SK-N-SH (cell line): ENCODE results near the gene CKAP2L. TPM values are rescaled to one million over a fixed set of nuclear protein-coding genes. Genes with fewer than 3 reads are reported as not detected.

Experiments
- CTCF ChIA-PET: fragments of 300-600, 350-600 bp; formaldehyde crosslinking; extraction: SDS; loops from one replicate; lab custom pipeline; 2021; lab: Yijun Ruan, JAX
- POLR2A ChIA-PET: fragments of 350-600 bp; sonication (Branson Sonifier 250); formaldehyde crosslinking; extraction: SDS; loops from one replicate; lab custom pipeline; 2020; ENCODE audit warnings: antibody characterized with exemption, inconsistent platforms; lab: Yijun Ruan, JAX
- DNase-seq: peaks from one replicate; pipeline ENCODE4 v3.0.0; 2012
- H2AFZ ChIP-seq: fragments of 200-600 bp; sonication (generic); 2 replicates; pipeline ENCODE4 v1.8.1; 2016; ENCODE audit warnings: antibody characterized with exemption, mild to moderate bottlenecking, low read depth
- H3F3A ChIP-seq: fragments of 200-600 bp; sonication (generic); replicated peaks from 2 replicates; pipeline ENCODE3; 2016; ENCODE audit warnings: antibody characterized with exemption, mild to moderate bottlenecking; ENCODE audit not compliant: insufficient read depth
- H3K27ac ChIP-seq, 2 experiments: fragments of 200-500 bp in 1 of 2; fragments of 200-600 bp in 1 of 2; sonication (Bioruptor generic) in 1 of 2; sonication (generic), shearing (Covaris generic) in 1 of 2; 2 replicates each; pipeline versions ENCODE4 v1.5.1 to v1.6.1; 2014 to 2016; ENCODE audit warnings: low read depth in 2 of 2, inconsistent platforms in 1 of 2, low read length in 1 of 2, mild to moderate bottlenecking in 1 of 2, mixed read lengths in 1 of 2
- H3K27me3 ChIP-seq: fragments of 200-600 bp; sonication (generic), shearing (Covaris generic); 2 replicates; pipeline ENCODE4 v1.6.1; 2016; ENCODE audit warnings: mixed run types; ENCODE audit not compliant: insufficient read depth
- H3K36me3 ChIP-seq, 2 experiments: fragments of 200-500 bp in 1 of 2; fragments of 200-600 bp in 1 of 2; sonication (Bioruptor generic) in 1 of 2; sonication (generic) in 1 of 2; replicated peaks in 1 of 2; 2 replicates each; pipeline versions ENCODE3 to v1.5.1; 2014 to 2016; ENCODE audit warnings: low read length in 1 of 2, mild to moderate bottlenecking in 1 of 2; ENCODE audit not compliant: insufficient read depth in 2 of 2, control insufficient read depth in 1 of 2
- H3K4me1 ChIP-seq, 2 experiments: fragments of 200-500 bp in 1 of 2; fragments of 200-600 bp in 1 of 2; sonication (Bioruptor generic) in 1 of 2; sonication (generic), shearing (Covaris generic) in 1 of 2; 2 replicates each; pipeline versions ENCODE4 v1.5.1 to v1.6.1; 2014 to 2016; ENCODE audit warnings: low read depth in 1 of 2, low read length in 1 of 2, mixed run types in 1 of 2; ENCODE audit not compliant: insufficient read depth in 2 of 2, control insufficient read depth in 1 of 2
- H3K4me2 ChIP-seq: fragments of 200-600 bp; sonication (generic), shearing (Covaris generic); 2 replicates; pipeline ENCODE4 v1.6.1; 2017; ENCODE audit warnings: mixed run types
- H3K4me3 ChIP-seq, 2 experiments: fragments of 200-500 bp in 1 of 2; fragments of 200-600 bp in 1 of 2; sonication (Bioruptor generic) in 1 of 2; sonication (generic), shearing (Covaris generic) in 1 of 2; 2 replicates each; pipeline versions ENCODE4 v1.5.1 to v1.8.1; 2014 to 2016; ENCODE audit warnings: low read depth in 2 of 2, inconsistent platforms in 1 of 2, low read length in 1 of 2, mild to moderate bottlenecking in 1 of 2, mixed read lengths in 1 of 2, moderate library complexity in 1 of 2
- H3K79me2 ChIP-seq: fragments of 200-600 bp; sonication (generic); 2 replicates; pipeline ENCODE4 v1.8.1; 2017; ENCODE audit warnings: mild to moderate bottlenecking; ENCODE audit not compliant: insufficient read depth
- H3K9ac ChIP-seq: fragments of 200-600 bp; sonication (generic); 2 replicates; pipeline ENCODE4 v1.6.1; 2017; ENCODE audit warnings: mixed run types
- H3K9me2 ChIP-seq: fragments of 200-600 bp; sonication (generic); 2 replicates; pipeline ENCODE4 v1.6.1; 2017; ENCODE audit warnings: mixed run types
- H3K9me3 ChIP-seq: fragments of 200-600 bp; sonication (generic); 2 replicates; pipeline ENCODE4 v1.6.1; 2017; ENCODE audit warnings: mixed run types, mild to moderate bottlenecking, moderate library complexity
- H4K20me1 ChIP-seq: fragments of 200-600 bp; sonication (generic); 2 replicates; pipeline ENCODE4 v1.6.1; 2017; ENCODE audit warnings: mild to moderate bottlenecking, mixed run types; ENCODE audit not compliant: insufficient read depth
- EP300 ChIP-seq, 2 experiments: IDR thresholded peaks; 2 replicates each; pipeline versions ENCODE4 v1.4.0 to v1.6.1; 2012; ENCODE audit warnings: borderline replicate concordance in 1 of 2, low read depth in 1 of 2, low read length in 1 of 2
- EZH2phosphoT487 ChIP-seq: fragments of 200-600 bp; sonication (generic); IDR thresholded peaks from 2 replicates; pipeline ENCODE4 v1.6.1; 2017; ENCODE audit warnings: low read depth, mixed run types, mild to moderate bottlenecking, antibody characterized with exemption, moderate library complexity, borderline replicate concordance
- FOXM1 ChIP-seq: IDR thresholded peaks from 2 replicates; pipeline ENCODE4 v1.4.0; 2012; ENCODE audit warnings: low read depth, mild to moderate bottlenecking
- JUND ChIP-seq: IDR thresholded peaks from 2 replicates; pipeline ENCODE4 v1.4.0; 2012
- NFIC ChIP-seq: IDR thresholded peaks from 2 replicates; pipeline ENCODE4 v1.4.0; 2012; ENCODE audit warnings: borderline replicate concordance
- POLR2AphosphoS5 ChIP-seq: IDR thresholded peaks from 2 replicates; pipeline ENCODE4 v1.6.1; 2012; ENCODE audit warnings: low read depth, low read length
- RCOR1 ChIP-seq: fragments of 150-350 bp; IDR thresholded peaks from 2 replicates; pipeline ENCODE4 v1.6.1; 2017; ENCODE audit warnings: antibody characterized with exemption, low read length
- RFX5 ChIP-seq: IDR thresholded peaks from 2 replicates; pipeline ENCODE4 v1.6.1; 2012; ENCODE audit warnings: mild to moderate bottlenecking, improper control_type of control experiment, low read length
- SIN3A ChIP-seq: IDR thresholded peaks from 2 replicates; pipeline ENCODE4 v1.6.1; 2012; ENCODE audit warnings: low read depth, mild to moderate bottlenecking, low read length, moderate library complexity, borderline replicate concordance
- SMC3 ChIP-seq: IDR thresholded peaks from 2 replicates; pipeline ENCODE4 v1.6.1; 2012; ENCODE audit warnings: low read depth, low read length, improper control_type of control experiment
- YY1 ChIP-seq: IDR thresholded peaks from 2 replicates; pipeline ENCODE4 v1.4.0; 2012; ENCODE audit warnings: low read depth, mild to moderate bottlenecking
- WGBS: methylation state at CpG from one replicate; pipeline ENCODE4 v1.1.6; 2017; ENCODE audit warnings: low lambda C conversion rate; 5-methylcytosine and 5-hydroxymethylcytosine counted together
- polyA plus RNA-seq, 3 experiments: library from polyadenylated mRNA; depleted of rRNA; stranded (reverse); fragments of >200 nt; gene quantifications; 2 replicates each; pipeline ENCODE4 v1.2.3, GENCODE V29; 2012
- TF ChIP-seq, protein P1 (sequence below): fragments of 150-350 bp; IDR thresholded peaks from 2 replicates; pipeline ENCODE4 v1.6.1; 2017; ENCODE audit warnings: antibody characterized with exemption, low read length, low read depth, borderline replicate concordance
- TF ChIP-seq, protein P2 (sequence below): fragments of 200-600 bp; sonication (generic); IDR thresholded peaks from 2 replicates; pipeline ENCODE4 v1.6.1; 2017; ENCODE audit warnings: antibody characterized with exemption, mild to moderate bottlenecking, moderate library complexity
- TF ChIP-seq, protein P3 (sequence below): IDR thresholded peaks from 2 replicates; pipeline ENCODE4 v1.4.0; 2012; ENCODE audit warnings: low read depth
- TF ChIP-seq, protein P4 (sequence below): IDR thresholded peaks from 2 replicates; pipeline ENCODE4 v1.6.1; 2012; ENCODE audit warnings: mild to moderate bottlenecking, low read depth, low read length, moderate library complexity
- TF ChIP-seq, protein P5 (sequence below): IDR thresholded peaks from 2 replicates; pipeline ENCODE4; 2012
- TF ChIP-seq, protein P6 (sequence below): IDR thresholded peaks from 2 replicates; pipeline ENCODE4 v1.4.0; 2012; ENCODE audit warnings: low read depth, borderline replicate concordance

CKAP2L gene
- polyA plus RNA-seq, 1 of the 3 experiments (the other 2 are of a cell fraction): 2.9 TPM

DNA sequence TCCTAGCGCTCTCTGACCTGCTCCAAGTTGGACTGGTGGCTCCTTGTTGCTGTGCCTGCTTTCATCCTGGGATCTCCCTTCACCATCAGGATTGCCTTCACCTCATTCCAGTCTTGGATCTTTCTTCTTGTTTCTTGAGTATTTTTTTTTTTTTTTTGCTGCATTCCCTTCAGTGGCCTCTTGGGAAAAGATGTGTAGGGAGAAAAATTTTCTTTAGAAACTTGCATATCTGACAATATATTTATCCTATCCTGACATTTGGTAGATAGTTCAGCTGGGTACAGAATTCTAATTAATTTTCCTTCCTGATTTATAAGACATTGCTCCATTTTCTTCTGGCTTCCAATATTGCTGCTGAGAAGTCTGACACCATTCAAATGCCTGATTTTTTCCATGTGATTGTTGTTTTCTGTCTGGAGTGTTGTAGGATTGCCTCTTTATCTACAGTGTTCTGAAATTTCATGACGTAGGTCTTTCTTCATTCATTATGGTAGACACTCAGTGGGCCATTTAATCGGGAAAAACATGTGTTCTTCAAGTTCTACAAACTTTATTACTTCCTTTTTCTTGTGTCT is 42.9 kb upstream of the CKAP2L start:
- H3K4me2 ChIP-seq: no peak overlapping the region
- 28% methylated on average over 3 of the region's 3 CpGs for WGBS
- ChIA-PET POLR2A (no interaction called here), CTCF (no interaction called here)
- H3F3A ChIP-seq: peaks cover 3% of the 10 kb centered on the region
- H3K9me2 ChIP-seq: no peaks in the 10 kb centered on the region
- DNase-seq: no peak
- H2AFZ ChIP-seq: no peak overlapping the region
- no peak overlapping the region for H3K27ac ChIP-seq
- H3K27me3 ChIP-seq: no peaks in the 10 kb centered on the region
- TF ChIP-seq, protein P1, sequence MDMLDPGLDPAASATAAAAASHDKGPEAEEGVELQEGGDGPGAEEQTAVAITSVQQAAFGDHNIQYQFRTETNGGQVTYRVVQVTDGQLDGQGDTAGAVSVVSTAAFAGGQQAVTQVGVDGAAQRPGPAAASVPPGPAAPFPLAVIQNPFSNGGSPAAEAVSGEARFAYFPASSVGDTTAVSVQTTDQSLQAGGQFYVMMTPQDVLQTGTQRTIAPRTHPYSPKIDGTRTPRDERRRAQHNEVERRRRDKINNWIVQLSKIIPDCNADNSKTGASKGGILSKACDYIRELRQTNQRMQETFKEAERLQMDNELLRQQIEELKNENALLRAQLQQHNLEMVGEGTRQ: no peak
- no peak for TF ChIP-seq JUND
- TF ChIP-seq, protein P2, sequence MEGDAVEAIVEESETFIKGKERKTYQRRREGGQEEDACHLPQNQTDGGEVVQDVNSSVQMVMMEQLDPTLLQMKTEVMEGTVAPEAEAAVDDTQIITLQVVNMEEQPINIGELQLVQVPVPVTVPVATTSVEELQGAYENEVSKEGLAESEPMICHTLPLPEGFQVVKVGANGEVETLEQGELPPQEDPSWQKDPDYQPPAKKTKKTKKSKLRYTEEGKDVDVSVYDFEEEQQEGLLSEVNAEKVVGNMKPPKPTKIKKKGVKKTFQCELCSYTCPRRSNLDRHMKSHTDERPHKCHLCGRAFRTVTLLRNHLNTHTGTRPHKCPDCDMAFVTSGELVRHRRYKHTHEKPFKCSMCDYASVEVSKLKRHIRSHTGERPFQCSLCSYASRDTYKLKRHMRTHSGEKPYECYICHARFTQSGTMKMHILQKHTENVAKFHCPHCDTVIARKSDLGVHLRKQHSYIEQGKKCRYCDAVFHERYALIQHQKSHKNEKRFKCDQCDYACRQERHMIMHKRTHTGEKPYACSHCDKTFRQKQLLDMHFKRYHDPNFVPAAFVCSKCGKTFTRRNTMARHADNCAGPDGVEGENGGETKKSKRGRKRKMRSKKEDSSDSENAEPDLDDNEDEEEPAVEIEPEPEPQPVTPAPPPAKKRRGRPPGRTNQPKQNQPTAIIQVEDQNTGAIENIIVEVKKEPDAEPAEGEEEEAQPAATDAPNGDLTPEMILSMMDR: no peak; the same call in 1 of the 2 replicates
- TF ChIP-seq EP300 (IDR thresholded peaks at IDR 0.05; ENCODE audit: borderline replicate concordance in 1 of 2, low read depth in 1 of 2, low read length in 1 of 2): no peak
- TF ChIP-seq SMC3: no peak
- TF ChIP-seq, protein P3, sequence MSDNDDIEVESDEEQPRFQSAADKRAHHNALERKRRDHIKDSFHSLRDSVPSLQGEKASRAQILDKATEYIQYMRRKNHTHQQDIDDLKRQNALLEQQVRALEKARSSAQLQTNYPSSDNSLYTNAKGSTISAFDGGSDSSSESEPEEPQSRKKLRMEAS: no peak
- TF ChIP-seq SIN3A: no peak
- TF ChIP-seq, all 33 proteins: peak for 0
- Histone ChIP-seq H3K4me1 (peaks cover 0 to 2% of the 10 kb centered on the region in 2 experiments; a peak in 1 of 4 replicates), H3K4me3 (no peak overlapping the region), H3K79me2 (no peaks in the 10 kb centered on the region), H3K36me3 (no peaks in the 10 kb centered on the region), H3K9ac (no peak overlapping the region), H4K20me1 (no peaks in the 10 kb centered on the region), H3K9me3 (no peaks in the 10 kb centered on the region)

DNA sequence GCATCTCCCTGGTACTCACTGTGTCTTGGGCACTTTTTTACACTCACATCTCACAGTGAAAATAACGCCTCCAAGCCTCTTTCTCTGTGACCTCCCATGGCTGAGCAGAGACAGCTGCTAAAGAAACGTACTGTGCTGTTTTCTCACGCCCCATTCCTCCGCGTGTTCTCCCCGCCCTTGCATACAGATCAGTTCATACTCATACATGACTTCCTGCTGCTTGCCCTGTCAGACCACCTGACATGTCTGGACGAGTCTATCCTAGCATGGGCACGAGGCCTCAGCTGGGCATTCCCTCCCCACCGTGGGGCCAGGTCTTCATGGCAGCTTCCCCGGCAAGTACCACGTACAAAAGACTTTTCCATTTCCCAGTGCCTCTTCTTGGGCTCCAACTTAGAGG is 41.1 kb upstream of the CKAP2L start:
- POLR2A ChIA-PET: no interaction called here
- DNase-seq: no peak
- Histone ChIP-seq H3K4me3 (no peak overlapping the region), H3F3A (no peaks in the 10 kb centered on the region), H3K9ac (no peak overlapping the region), H3K27ac (no peak overlapping the region), H4K20me1 (no peaks in the 10 kb centered on the region), H3K9me2 (no peaks in the 10 kb centered on the region), H3K4me1 (no peaks in the 10 kb centered on the region), H3K36me3 (no peaks in the 10 kb centered on the region), H3K79me2 (no peaks in the 10 kb centered on the region), H2AFZ (no peak overlapping the region), H3K9me3 (no peaks in the 10 kb centered on the region), H3K4me2 (no peak overlapping the region), H3K27me3 (no peaks in the 10 kb centered on the region)
- CTCF ChIA-PET: interaction anchor here (1.0 to 1.2 kb wide), 2 partner anchors 56 to 154 kb away, joined by 3 read pairs; no protein-coding TSS in a partner anchor
- 79% methylated on average over 11 of the region's 11 CpGs for WGBS
- TF ChIP-seq YY1: no peak
- TF ChIP-seq NFIC: no peak
- TF ChIP-seq EZH2phosphoT487: no peak
- TF ChIP-seq RFX5: no peak
- TF ChIP-seq, protein P4, sequence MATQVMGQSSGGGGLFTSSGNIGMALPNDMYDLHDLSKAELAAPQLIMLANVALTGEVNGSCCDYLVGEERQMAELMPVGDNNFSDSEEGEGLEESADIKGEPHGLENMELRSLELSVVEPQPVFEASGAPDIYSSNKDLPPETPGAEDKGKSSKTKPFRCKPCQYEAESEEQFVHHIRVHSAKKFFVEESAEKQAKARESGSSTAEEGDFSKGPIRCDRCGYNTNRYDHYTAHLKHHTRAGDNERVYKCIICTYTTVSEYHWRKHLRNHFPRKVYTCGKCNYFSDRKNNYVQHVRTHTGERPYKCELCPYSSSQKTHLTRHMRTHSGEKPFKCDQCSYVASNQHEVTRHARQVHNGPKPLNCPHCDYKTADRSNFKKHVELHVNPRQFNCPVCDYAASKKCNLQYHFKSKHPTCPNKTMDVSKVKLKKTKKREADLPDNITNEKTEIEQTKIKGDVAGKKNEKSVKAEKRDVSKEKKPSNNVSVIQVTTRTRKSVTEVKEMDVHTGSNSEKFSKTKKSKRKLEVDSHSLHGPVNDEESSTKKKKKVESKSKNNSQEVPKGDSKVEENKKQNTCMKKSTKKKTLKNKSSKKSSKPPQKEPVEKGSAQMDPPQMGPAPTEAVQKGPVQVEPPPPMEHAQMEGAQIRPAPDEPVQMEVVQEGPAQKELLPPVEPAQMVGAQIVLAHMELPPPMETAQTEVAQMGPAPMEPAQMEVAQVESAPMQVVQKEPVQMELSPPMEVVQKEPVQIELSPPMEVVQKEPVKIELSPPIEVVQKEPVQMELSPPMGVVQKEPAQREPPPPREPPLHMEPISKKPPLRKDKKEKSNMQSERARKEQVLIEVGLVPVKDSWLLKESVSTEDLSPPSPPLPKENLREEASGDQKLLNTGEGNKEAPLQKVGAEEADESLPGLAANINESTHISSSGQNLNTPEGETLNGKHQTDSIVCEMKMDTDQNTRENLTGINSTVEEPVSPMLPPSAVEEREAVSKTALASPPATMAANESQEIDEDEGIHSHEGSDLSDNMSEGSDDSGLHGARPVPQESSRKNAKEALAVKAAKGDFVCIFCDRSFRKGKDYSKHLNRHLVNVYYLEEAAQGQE: no peak
- no peak for TF ChIP-seq POLR2AphosphoS5
- TF ChIP-seq, protein P5, sequence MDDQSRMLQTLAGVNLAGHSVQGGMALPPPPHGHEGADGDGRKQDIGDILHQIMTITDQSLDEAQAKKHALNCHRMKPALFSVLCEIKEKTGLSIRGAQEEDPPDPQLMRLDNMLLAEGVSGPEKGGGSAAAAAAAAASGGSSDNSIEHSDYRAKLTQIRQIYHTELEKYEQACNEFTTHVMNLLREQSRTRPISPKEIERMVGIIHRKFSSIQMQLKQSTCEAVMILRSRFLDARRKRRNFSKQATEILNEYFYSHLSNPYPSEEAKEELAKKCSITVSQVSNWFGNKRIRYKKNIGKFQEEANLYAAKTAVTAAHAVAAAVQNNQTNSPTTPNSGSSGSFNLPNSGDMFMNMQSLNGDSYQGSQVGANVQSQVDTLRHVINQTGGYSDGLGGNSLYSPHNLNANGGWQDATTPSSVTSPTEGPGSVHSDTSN: no peak
- TF ChIP-seq, protein P6, sequence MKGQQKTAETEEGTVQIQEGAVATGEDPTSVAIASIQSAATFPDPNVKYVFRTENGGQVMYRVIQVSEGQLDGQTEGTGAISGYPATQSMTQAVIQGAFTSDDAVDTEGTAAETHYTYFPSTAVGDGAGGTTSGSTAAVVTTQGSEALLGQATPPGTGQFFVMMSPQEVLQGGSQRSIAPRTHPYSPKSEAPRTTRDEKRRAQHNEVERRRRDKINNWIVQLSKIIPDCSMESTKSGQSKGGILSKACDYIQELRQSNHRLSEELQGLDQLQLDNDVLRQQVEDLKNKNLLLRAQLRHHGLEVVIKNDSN: no peak
- TF ChIP-seq FOXM1: no peak
- no peak for TF ChIP-seq RCOR1
- TF ChIP-seq, protein P1: no peak
- no peak for TF ChIP-seq EP300 (IDR thresholded peaks at IDR 0.05; ENCODE audit: borderline replicate concordance in 1 of 2, low read depth in 1 of 2, low read length in 1 of 2)
